Epithelial cell of proximal tubule (primary cell): Measurements from ENCODE around the gene CDK13. TPM values are rescaled to one million over a fixed set of nuclear protein-coding genes. Genes with fewer than 3 reads are reported as not detected.

Experiments
- DNase-seq: peaks from one replicate; pipeline ENCODE4 v3.0.0-alpha.2; 2011; ENCODE audit warnings: low read depth
- H3K4me3 ChIP-seq: 2 replicates; pipeline ENCODE4 v1.5.1; 2011; ENCODE audit warnings: low read depth, mild to moderate bottlenecking, low read length
- CTCF ChIP-seq: conservative IDR thresholded peaks from 2 replicates; pipeline ENCODE4 v1.5.1; 2012; ENCODE audit warnings: low read depth, mild to moderate bottlenecking, low read length
- total RNA-seq: library from RNA; depleted of rRNA; stranded (reverse); fragments of >200 nt; gene quantifications from 2 replicates; pipeline ENCODE4 v1.2.3, GENCODE V29; 2015

The CDK13 gene
- total RNA-seq, 1 donor from 2014 or later: 41.1 TPM

- DNase-seq: no peak
- TF ChIP-seq CTCF: no peak
- H3K4me3 ChIP-seq: no peak overlapping the region
Measured at GRCh38 chr7:40148671-40149070, 198.6 kb downstream of the CDK13 start.

Other genes starting within 250 kb of the CDK13 start
- gene MPLKIP, start 184.4 kb downstream of the CDK13 start, total RNA-seq: 82.0 and 82.1 TPM in 2 replicates
- 3.8 and 4.4 TPM in 2 replicates for gene SUGCT, start 184.7 kb downstream of the CDK13 start, total RNA-seq